ENCODE data around the gene HIPK4. TPM values are rescaled to one million over a fixed set of nuclear protein-coding genes. Genes with fewer than 3 reads are reported as not detected.

The HIPK4 gene
- total and polyA plus RNA-seq, 2 of the 8 experiments (the other 6 are each of a cell fraction or from before 2014, with no cell fraction given) = 0.15 to 0.57 TPM

GRCh38 chr19:40337107-40337506, 52.9 kb downstream of the HIPK4 start:
- Histone ChIP-seq H3K9me3 (ENCODE audit: insufficient read depth in 2 of 2, low read depth in 1 of 2, low read length in 1 of 2) (no peaks in the 10 kb centered on the region), H3K23ac (ENCODE audit: insufficient read length) (no peak overlapping the region), H3K4ac (replicated peaks; ENCODE audit: insufficient read length, low read depth, low read length) (no peak overlapping the region), H3K27me3 (replicated peaks in 1 of 4; ENCODE audit: control insufficient read depth in 3 of 4, extremely low read depth in 1 of 4, insufficient read depth in 3 of 4, low read length in 3 of 4) (no peaks in the 10 kb centered on the region), H4K20me1 (replicated peaks in 1 of 2; ENCODE audit: control insufficient read depth in 1 of 2, insufficient read depth in 2 of 2, low read length in 2 of 2) (peaks cover 0 to 3% of the 10 kb centered on the region in 2 experiments), H2BK20ac (ENCODE audit: low read length) (no peak overlapping the region), H4K8ac (ENCODE audit: extremely low read depth, insufficient read depth, low read length) (no peak overlapping the region), H4K91ac (replicated peaks; ENCODE audit: insufficient read length, low read length) (no peak overlapping the region), H3K14ac (ENCODE audit: insufficient read length) (no peak overlapping the region), H3K79me2 (ENCODE audit: control insufficient read depth in 1 of 2, insufficient read depth in 2 of 2, low read length in 2 of 2) (no peaks in the 10 kb centered on the region; a peak in 1 of 4 replicates), H2BK120ac (replicated peaks; ENCODE audit: low read depth, low read length) (no peak overlapping the region), H3K4me3 (ENCODE audit: extremely low read depth in 1 of 4, insufficient read depth in 2 of 4, low read depth in 3 of 4, low read length in 4 of 4) (no peak overlapping the region), H2BK12ac (ENCODE audit: low read depth, low read length) (no peak overlapping the region), H3K36me3 (ENCODE audit: control insufficient read depth in 2 of 4, insufficient read depth in 4 of 4, low read length in 3 of 4) (peaks cover 0 to 6% (median 3%) of the 10 kb centered on the region in 4 experiments; a peak in 6 of 8 replicates), H2AK5ac (ENCODE audit: low read depth, low read length) (no peak overlapping the region), H3K56ac (replicated peaks; ENCODE audit: insufficient read length, low read depth, low read length) (no peak overlapping the region), H2AFZ (ENCODE audit: low read length) (no peak overlapping the region), H2BK5ac (ENCODE audit: low read depth, low read length) (no peak overlapping the region), H3K27ac (ENCODE audit: low read depth, low read length) (no peak overlapping the region), H3K79me1 (ENCODE audit: low read depth, low read length) (no peaks in the 10 kb centered on the region), H2BK15ac (ENCODE audit: low read length) (no peak overlapping the region), H4K5ac (ENCODE audit: insufficient read length, low read depth, low read length) (no peak overlapping the region), H3K9ac (replicated peaks in 1 of 4; ENCODE audit: extremely low read depth in 1 of 4, low read depth in 3 of 4, low read length in 3 of 4) (no peak overlapping the region), H3K4me2 (ENCODE audit: insufficient read depth in 1 of 2, low read depth in 2 of 2, low read length in 2 of 2) (no peak overlapping the region), H3K4me1 (replicated peaks in 1 of 4; ENCODE audit: control insufficient read depth in 3 of 4, insufficient read depth in 4 of 4, low read length in 3 of 4) (no peaks in the 10 kb centered on the region), H3K23me2 (ENCODE audit: low read depth, low read length) (no peaks in the 10 kb centered on the region), H3K18ac (ENCODE audit: extremely low read depth, low read length) (no peak overlapping the region)
- no peak for FAIRE-seq
- ChIA-PET CTCF (ENCODE audit: partially characterized antibody) (interaction anchor here (0.8 to 1.1 kb wide), 2 partner anchors 32 to 85 kb away, joined by 3 read pairs; no protein-coding TSS in a partner anchor), POLR2A (ENCODE audit: partially characterized antibody) (no interaction called here)
- DNase-seq (ENCODE audit: low read depth in 1 of 2, low spot score in 2 of 2) = no peak
- WGBS, 2 experiments (ENCODE audit: extremely low coverage in 1 of 2, insufficient coverage in 1 of 2, insufficient read length in 1 of 2, insufficient replicate concordance in 2 of 2, low coverage in 1 of 2, low lambda C conversion rate in 2 of 2, missing lambda C conversion rate in 1 of 2) = 88% methylated on average over 2 of the region's 2 CpGs; no CpG with 5 or more reads in 1 of the 2 experiments
- no peak for TF ChIP-seq SUZ12 (IDR thresholded peaks at IDR 0.05; ENCODE audit: low read length)
- no peak for TF ChIP-seq POLR2AphosphoS5 (IDR thresholded peaks at IDR 0.05; ENCODE audit: low read depth, low read length)
- no peak for TF ChIP-seq BCL11A (IDR thresholded peaks at IDR 0.05; ENCODE audit: low read depth in 2 of 2, low read length in 2 of 2)
- no peak for TF ChIP-seq E2F6 (IDR thresholded peaks at IDR 0.05)
- no peak for TF ChIP-seq TAF1 (IDR thresholded peaks at IDR 0.05; ENCODE audit: low read depth, low read length)
- no peak for TF ChIP-seq CREB1 (IDR thresholded peaks at IDR 0.05)
- TF ChIP-seq RXRA (IDR thresholded peaks at IDR 0.05; ENCODE audit: insufficient read depth, low read depth, low read length) = no peak
- TF ChIP-seq SRF (IDR thresholded peaks at IDR 0.05; ENCODE audit: low read depth, low read length) = no peak
- TF ChIP-seq USF2 (IDR thresholded peaks at IDR 0.05; ENCODE audit: low read length) = no peak
- no peak for TF ChIP-seq CTCF (IDR thresholded peaks at IDR 0.05; ENCODE audit: control extremely low read depth in 1 of 3, insufficient read depth in 1 of 3, low read depth in 1 of 3, low read length in 3 of 3)

All from H1 (cell line).